Esophagus muscularis mucosa (tissue), 4 donors: ENCODE data around the gene ZNF99.
"Not testable (repeated sequence)": the region's sequence is repeated elsewhere in the genome, so short reads cannot be mapped to it uniquely, and the experiment has no call there.

Source experiments
- EP300 ChIP-seq: sonication (generic); formaldehyde crosslinking; IDR thresholded peaks from one replicate; pipeline ENCODE4 v1.6.1; 2017; ENCODE audit warnings: antibody characterized with exemption
- POLR2A ChIP-seq: fragments of 450-650 bp; IDR thresholded peaks from one replicate; pipeline ENCODE4 v1.6.1; 2017; ENCODE audit warnings: antibody characterized with exemption, moderate library complexity, mild to moderate bottlenecking, low read depth
- POLR2AphosphoS5 ChIP-seq, 2 donors: sonication (generic); formaldehyde crosslinking; IDR thresholded peaks; one replicate each; pipeline ENCODE4 v1.6.1; 2017; ENCODE audit warnings: antibody characterized with exemption in 2 of 2
- TF ChIP-seq, protein P1 (sequence below), 3 experiments: fragments of 200-600 bp in 2 of 3; fragments of 450-650 bp in 1 of 3; sonication (generic) in 2 of 3; IDR thresholded peaks; one replicate each; pipeline ENCODE4 v1.5.1; 2017 to 2019; ENCODE audit warnings: antibody characterized with exemption in 3 of 3, mild to moderate bottlenecking in 2 of 3, moderate library complexity in 1 of 3

DNA sequence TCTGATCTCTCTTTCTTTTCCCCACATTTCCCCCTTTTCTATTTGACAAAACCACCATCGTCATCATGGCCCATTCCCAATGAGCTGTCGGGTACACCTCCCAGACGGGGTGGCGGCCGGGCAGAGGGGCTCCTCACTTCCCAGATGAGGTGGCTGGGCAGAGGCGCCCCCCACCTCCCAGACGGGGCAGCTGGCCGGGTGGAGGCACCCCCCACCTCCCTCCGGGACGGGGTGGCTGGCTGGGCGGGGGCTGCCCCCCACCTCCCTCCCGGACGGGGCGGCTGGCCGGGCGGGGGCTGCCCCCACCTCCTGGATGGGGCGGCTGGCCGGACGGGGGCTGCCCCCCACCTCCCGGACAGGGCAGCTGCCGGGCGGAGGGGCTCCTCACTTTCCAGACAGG lies 81.3 kb downstream of the ZNF99 start:
- TF ChIP-seq POLR2A; POLR2AphosphoS5 (IDR thresholded peaks at IDR 0.05); EP300: not testable (repeated sequence)
- TF ChIP-seq, protein P1, sequence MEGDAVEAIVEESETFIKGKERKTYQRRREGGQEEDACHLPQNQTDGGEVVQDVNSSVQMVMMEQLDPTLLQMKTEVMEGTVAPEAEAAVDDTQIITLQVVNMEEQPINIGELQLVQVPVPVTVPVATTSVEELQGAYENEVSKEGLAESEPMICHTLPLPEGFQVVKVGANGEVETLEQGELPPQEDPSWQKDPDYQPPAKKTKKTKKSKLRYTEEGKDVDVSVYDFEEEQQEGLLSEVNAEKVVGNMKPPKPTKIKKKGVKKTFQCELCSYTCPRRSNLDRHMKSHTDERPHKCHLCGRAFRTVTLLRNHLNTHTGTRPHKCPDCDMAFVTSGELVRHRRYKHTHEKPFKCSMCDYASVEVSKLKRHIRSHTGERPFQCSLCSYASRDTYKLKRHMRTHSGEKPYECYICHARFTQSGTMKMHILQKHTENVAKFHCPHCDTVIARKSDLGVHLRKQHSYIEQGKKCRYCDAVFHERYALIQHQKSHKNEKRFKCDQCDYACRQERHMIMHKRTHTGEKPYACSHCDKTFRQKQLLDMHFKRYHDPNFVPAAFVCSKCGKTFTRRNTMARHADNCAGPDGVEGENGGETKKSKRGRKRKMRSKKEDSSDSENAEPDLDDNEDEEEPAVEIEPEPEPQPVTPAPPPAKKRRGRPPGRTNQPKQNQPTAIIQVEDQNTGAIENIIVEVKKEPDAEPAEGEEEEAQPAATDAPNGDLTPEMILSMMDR (IDR thresholded peaks at IDR 0.05) = not testable (repeated sequence)
